ENCODE measurements around the gene SLC22A23. TPM values are rescaled to one million over a fixed set of nuclear protein-coding genes. Genes with fewer than 3 reads are reported as not detected.
A peak's percentile ranks its signal among the peaks of the same experiment; 100 is the strongest.

Gene SLC22A23
- total RNA-seq, 4 donors from 2014 or later = 7.6 to 13.1 (median 9.5) TPM

DNA sequence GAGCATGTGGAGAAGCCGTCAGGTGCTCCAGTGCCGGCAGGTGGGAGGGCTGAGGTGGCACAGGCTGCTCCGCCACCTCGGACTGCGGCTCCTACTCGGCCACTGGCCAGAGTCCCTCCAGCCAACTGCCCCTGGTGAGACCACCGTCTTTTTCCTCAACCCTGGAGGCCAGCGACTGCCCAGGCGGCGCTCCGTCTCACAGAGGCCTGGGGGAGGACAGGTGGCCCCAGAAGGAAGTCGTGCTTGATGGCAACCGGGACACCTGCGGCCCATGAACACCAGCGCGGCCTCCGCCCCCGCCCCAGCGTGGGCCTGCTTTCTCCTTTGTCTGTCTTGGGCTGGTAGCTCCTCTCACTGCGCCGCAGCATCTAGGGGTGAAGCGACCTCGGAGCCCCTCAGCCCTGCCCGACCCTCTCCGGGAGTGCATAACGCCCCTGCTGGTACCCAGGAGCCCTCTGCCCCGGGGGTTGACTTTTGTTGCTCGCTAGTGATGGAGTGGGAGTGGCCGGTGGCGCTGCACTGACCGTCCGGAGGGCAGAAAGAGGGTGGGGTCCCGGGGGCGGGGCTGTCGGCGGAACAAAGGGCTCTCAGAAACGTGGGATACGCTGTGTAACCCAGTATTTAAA lies 228.7 kb downstream of the SLC22A23 start:
- no peaks in the 10 kb centered on the region for H3K9me3 ChIP-seq
- H3K4me1 ChIP-seq = peaks cover 41 to 63% (median 62%) of the 10 kb centered on the region in 4 donors
- TF ChIP-seq EP300 (IDR thresholded peaks at IDR 0.05) (no peak), POLR2A (IDR thresholded peaks at IDR 0.05; ENCODE audit: low read depth) (no peak), POLR2AphosphoS5 (IDR thresholded peaks at IDR 0.05) (no peak)
- TF ChIP-seq, protein P1, sequence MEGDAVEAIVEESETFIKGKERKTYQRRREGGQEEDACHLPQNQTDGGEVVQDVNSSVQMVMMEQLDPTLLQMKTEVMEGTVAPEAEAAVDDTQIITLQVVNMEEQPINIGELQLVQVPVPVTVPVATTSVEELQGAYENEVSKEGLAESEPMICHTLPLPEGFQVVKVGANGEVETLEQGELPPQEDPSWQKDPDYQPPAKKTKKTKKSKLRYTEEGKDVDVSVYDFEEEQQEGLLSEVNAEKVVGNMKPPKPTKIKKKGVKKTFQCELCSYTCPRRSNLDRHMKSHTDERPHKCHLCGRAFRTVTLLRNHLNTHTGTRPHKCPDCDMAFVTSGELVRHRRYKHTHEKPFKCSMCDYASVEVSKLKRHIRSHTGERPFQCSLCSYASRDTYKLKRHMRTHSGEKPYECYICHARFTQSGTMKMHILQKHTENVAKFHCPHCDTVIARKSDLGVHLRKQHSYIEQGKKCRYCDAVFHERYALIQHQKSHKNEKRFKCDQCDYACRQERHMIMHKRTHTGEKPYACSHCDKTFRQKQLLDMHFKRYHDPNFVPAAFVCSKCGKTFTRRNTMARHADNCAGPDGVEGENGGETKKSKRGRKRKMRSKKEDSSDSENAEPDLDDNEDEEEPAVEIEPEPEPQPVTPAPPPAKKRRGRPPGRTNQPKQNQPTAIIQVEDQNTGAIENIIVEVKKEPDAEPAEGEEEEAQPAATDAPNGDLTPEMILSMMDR (IDR thresholded peaks at IDR 0.05) = no peak
- H3K4me3 ChIP-seq = peak overlapping the region; percentile 54 to 67 (median 56)
- intact Hi-C loops (cut with DNase I) = no loop called here
- DNase-seq (ENCODE audit: extremely low spot score) = no peak
- H3K27me3 ChIP-seq = peaks cover 0 to 55% (median 17%) of the 10 kb centered on the region in 4 donors
- peak overlapping the region in 2 of 4 donors; percentile 24 to 53 for H3K27ac ChIP-seq (replicated peaks in 1 of 4)
- H3K36me3 ChIP-seq = no peaks in the 10 kb centered on the region
- 3% methylated on average over 5 of the region's 38 CpGs for WGBS

DNA sequence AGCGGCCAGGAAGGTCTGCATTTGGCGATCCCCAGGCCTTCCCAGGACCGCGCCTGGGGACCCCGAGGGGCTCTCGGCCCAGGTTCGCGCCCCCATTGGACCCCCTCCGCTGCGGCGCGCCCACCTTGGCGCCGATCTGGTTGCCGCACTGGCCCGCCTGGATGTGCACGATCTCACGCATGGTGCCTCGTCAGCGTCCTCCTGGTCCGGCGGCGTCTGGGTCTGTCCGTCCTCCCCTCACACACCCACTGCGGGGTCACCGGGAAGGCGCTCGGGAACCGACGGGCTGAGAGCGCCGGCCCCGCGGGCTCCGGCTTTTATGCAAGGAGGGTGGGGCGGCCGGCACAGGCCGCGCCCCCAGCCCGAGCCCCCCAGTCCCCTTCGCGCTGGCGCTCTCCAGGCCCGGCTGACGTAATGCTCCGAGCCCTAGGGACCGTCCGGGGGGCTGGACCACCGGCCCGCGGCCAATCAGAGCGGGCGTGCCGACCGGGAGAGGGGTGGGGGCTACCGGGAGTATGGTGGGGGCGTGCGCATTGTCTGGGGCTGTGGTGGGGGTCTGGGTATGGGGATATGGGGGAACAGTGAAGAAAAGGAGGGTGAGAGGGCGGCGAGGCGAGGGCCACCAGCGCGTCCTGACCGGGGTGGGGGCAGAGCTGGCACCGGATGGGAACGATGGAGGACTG lies 229.3 kb downstream of the SLC22A23 start, which contains the start of gene TUBB2B:
TSS of gene TUBB2B (minus strand) at position 291 of the 683 bp plus-strand sequence. CDS start at position 181, 110 bp downstream.
- no peaks in the 10 kb centered on the region for H3K9me3 ChIP-seq
- peaks cover 41 to 61% (median 60%) of the 10 kb centered on the region in 4 donors for H3K4me1 ChIP-seq
- intact Hi-C loops (cut with DNase I) = no loop called here
- DNase-seq (ENCODE audit: extremely low spot score) = no peak
- peaks cover 0 to 55% (median 17%) of the 10 kb centered on the region in 4 donors for H3K27me3 ChIP-seq
- 3% methylated on average over 21 of the region's 66 CpGs for WGBS
- peak within 1 kb of the TSS in 2 of 4 donors; percentile 24 to 53 for H3K27ac ChIP-seq (replicated peaks in 1 of 4)
- TF ChIP-seq POLR2AphosphoS5 (IDR thresholded peaks at IDR 0.05) = no peak
- TF ChIP-seq, protein P1 (IDR thresholded peaks at IDR 0.05) = no peak
- no peak for TF ChIP-seq POLR2A (IDR thresholded peaks at IDR 0.05; ENCODE audit: low read depth)
- no peak for TF ChIP-seq EP300 (IDR thresholded peaks at IDR 0.05)
- peak within 1 kb of the TSS; percentile 54 to 67 (median 56) for H3K4me3 ChIP-seq
- no peaks in the 10 kb centered on the region for H3K36me3 ChIP-seq

DNA sequence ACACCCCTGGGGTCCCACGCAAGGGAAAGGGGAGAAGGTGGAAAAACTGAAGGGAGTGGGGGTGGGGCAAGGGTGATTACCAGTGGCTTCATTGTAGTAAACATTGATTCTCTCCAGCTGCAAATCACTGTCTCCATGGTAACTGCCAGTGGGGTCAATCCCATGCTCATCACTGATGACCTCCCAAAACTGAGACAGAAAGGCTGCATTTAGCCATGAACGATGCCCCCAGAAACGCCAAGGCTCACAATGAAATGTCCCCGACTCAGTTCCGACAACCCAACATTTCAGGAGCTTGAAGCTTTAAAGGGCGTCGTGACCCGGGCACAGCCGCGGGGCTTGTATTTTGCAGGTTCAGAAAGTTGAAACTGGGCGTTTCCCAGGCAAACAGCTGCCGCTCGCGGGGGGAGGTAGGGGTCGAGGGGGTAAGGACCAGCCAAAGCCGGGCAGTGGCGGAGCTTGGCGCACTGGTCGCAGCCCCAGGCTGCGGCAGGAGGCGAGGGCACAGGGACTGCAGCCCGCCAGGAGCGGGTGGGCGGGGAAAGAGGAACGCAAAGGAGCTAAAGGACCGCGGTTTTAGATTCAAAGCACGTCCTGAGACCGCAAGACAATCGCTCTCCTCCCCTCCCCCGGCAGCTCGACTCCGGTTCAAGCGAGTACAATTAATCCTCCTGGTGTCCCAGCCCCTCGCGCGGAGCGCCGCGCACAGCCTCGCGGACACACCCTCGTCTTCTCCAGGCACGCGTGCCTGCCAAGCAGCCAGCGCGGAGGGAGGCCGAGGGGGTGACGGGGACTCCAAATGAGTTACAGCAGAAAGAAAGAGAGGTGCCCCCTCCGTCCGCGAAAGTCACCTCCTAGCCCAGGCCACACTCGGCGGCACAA lies 230.1 kb downstream of the SLC22A23 start:
- Histone ChIP-seq H3K36me3 (no peaks in the 10 kb centered on the region), H3K27ac (replicated peaks in 1 of 4) (peak overlapping the region in 2 of 4 donors; percentile 24 to 53), H3K4me1 (peaks cover 41 to 54% (median 52%) of the 10 kb centered on the region in 4 donors), H3K4me3 (peak overlapping the region; percentile 54 to 67 (median 56)), H3K27me3 (peaks cover 0 to 54% (median 17%) of the 10 kb centered on the region in 4 donors), H3K9me3 (no peaks in the 10 kb centered on the region)
- no peak for TF ChIP-seq POLR2AphosphoS5 (IDR thresholded peaks at IDR 0.05)
- TF ChIP-seq, protein P1 (IDR thresholded peaks at IDR 0.05) = no peak
- no peak for TF ChIP-seq EP300 (IDR thresholded peaks at IDR 0.05)
- intact Hi-C loops (cut with DNase I) = no loop called here
- DNase-seq (ENCODE audit: extremely low spot score) = no peak
- WGBS = 3% methylated on average over 34 of the region's 54 CpGs

DNA sequence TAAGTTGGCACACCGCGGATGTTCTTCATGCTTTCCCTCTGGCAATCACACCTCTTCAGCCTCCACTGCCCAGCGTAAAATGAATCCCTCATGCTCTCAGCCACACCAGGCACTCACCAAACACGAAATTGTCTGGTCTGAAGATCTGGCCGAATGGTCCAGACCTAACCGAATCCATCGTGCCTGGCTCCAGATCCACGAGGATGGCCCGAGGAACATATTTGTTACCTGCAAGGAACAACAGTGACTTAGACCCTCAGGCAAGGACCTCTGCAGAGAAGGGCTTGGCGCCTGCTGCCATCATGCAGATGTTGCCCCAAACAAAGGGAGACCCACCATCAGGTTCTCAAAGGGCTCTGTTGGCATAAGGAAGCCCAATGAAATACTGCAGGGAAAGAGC lies 230.8 kb downstream of the SLC22A23 start:
- peaks cover 38 to 50% (median 49%) of the 10 kb centered on the region in 4 donors for H3K4me1 ChIP-seq
- WGBS = 99% methylated on average over 9 of the region's 10 CpGs

More for the DNA sequence above, 230.8 kb downstream of the SLC22A23 start:
- H3K4me3 ChIP-seq = no peak overlapping the region
- H3K27me3 ChIP-seq = peaks cover 0 to 47% (median 17%) of the 10 kb centered on the region in 4 donors
- TF ChIP-seq POLR2A (IDR thresholded peaks at IDR 0.05; ENCODE audit: low read depth) (no peak), EP300 (IDR thresholded peaks at IDR 0.05) (no peak), POLR2AphosphoS5 (IDR thresholded peaks at IDR 0.05) (no peak)
- TF ChIP-seq, protein P1 (IDR thresholded peaks at IDR 0.05) = no peak
- no peaks in the 10 kb centered on the region for H3K36me3 ChIP-seq
- no peak for DNase-seq (ENCODE audit: extremely low spot score)
- H3K9me3 ChIP-seq = no peaks in the 10 kb centered on the region
- no peak overlapping the region for H3K27ac ChIP-seq (replicated peaks in 1 of 4)
- intact Hi-C loops (cut with DNase I) = no loop called here

Measured in esophagus muscularis mucosa (tissue), 4 donors.